HL-60 (cell line): Measurements from ENCODE around the gene RGS7.

Source experiments
- GABPA ChIP-seq: IDR thresholded peaks from 2 replicates; pipeline ENCODE4 v1.6.1; 2012; ENCODE audit warnings: low read depth
- POLR2AphosphoS5 ChIP-seq: IDR thresholded peaks from 2 replicates; pipeline ENCODE4 v1.6.1; 2012; ENCODE audit warnings: low read depth
- SPI1 ChIP-seq: IDR thresholded peaks from 2 replicates; pipeline ENCODE4 v1.6.1; 2012; ENCODE audit warnings: low read depth, mild to moderate bottlenecking, borderline replicate concordance
- TF ChIP-seq, protein P1 (sequence below): IDR thresholded peaks from one replicate; pipeline ENCODE4 v1.5.1; 2011; ENCODE audit warnings: low read length, control low read depth, inconsistent platforms; ENCODE audit not compliant: insufficient read depth
- TF ChIP-seq, protein P2 (sequence below): IDR thresholded peaks from 2 replicates; pipeline ENCODE4 v1.6.1; 2012; ENCODE audit warnings: low read depth; ENCODE audit not compliant: insufficient replicate concordance

DNA sequence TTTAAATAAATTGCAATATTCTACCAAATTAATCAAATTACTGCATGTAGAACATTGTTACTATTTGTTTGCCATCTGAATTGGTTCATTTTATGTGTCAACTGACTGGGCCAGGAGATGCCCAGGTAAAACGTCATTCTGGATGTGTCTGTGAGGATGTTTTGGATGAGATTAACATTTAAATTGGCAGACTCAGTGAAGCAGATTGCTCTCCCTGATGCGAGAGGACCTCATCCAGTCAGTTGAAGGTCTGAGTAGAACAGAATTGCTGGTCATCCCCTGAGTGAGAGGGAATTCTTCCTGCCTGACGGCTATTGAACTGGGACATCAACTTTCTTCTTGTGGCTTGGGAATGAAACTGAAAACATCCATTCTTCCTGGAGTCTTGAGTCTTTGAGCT lies 623.0 kb downstream of the RGS7 start:
- TF ChIP-seq, protein P1, sequence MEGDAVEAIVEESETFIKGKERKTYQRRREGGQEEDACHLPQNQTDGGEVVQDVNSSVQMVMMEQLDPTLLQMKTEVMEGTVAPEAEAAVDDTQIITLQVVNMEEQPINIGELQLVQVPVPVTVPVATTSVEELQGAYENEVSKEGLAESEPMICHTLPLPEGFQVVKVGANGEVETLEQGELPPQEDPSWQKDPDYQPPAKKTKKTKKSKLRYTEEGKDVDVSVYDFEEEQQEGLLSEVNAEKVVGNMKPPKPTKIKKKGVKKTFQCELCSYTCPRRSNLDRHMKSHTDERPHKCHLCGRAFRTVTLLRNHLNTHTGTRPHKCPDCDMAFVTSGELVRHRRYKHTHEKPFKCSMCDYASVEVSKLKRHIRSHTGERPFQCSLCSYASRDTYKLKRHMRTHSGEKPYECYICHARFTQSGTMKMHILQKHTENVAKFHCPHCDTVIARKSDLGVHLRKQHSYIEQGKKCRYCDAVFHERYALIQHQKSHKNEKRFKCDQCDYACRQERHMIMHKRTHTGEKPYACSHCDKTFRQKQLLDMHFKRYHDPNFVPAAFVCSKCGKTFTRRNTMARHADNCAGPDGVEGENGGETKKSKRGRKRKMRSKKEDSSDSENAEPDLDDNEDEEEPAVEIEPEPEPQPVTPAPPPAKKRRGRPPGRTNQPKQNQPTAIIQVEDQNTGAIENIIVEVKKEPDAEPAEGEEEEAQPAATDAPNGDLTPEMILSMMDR: no peak
- no peak for TF ChIP-seq SPI1
- TF ChIP-seq POLR2AphosphoS5: no peak
- TF ChIP-seq, protein P2, sequence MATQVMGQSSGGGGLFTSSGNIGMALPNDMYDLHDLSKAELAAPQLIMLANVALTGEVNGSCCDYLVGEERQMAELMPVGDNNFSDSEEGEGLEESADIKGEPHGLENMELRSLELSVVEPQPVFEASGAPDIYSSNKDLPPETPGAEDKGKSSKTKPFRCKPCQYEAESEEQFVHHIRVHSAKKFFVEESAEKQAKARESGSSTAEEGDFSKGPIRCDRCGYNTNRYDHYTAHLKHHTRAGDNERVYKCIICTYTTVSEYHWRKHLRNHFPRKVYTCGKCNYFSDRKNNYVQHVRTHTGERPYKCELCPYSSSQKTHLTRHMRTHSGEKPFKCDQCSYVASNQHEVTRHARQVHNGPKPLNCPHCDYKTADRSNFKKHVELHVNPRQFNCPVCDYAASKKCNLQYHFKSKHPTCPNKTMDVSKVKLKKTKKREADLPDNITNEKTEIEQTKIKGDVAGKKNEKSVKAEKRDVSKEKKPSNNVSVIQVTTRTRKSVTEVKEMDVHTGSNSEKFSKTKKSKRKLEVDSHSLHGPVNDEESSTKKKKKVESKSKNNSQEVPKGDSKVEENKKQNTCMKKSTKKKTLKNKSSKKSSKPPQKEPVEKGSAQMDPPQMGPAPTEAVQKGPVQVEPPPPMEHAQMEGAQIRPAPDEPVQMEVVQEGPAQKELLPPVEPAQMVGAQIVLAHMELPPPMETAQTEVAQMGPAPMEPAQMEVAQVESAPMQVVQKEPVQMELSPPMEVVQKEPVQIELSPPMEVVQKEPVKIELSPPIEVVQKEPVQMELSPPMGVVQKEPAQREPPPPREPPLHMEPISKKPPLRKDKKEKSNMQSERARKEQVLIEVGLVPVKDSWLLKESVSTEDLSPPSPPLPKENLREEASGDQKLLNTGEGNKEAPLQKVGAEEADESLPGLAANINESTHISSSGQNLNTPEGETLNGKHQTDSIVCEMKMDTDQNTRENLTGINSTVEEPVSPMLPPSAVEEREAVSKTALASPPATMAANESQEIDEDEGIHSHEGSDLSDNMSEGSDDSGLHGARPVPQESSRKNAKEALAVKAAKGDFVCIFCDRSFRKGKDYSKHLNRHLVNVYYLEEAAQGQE: no peak
- no peak for TF ChIP-seq GABPA
